Stomach (tissue), 4 donors: ENCODE measurements around the gene FAM228B.

Experiments
- CTCF ChIP-seq, 7 experiments: fragments of 450-650 bp in 4 of 7; fragments of 200-600 bp in 3 of 7; sonication (generic) in 3 of 7; IDR thresholded peaks; one replicate each; pipeline ENCODE4 v1.5.1; 2016 to 2019; ENCODE audit warnings: antibody characterized with exemption in 7 of 7, control low read depth in 2 of 7, mild to moderate bottlenecking in 1 of 7
- EP300 ChIP-seq: sonication (generic); formaldehyde crosslinking; IDR thresholded peaks from one replicate; pipeline ENCODE4 v1.6.1; 2017; ENCODE audit warnings: antibody characterized with exemption
- POLR2A ChIP-seq, 4 donors: fragments of 450-650 bp; IDR thresholded peaks; one replicate each; pipeline ENCODE4 v1.6.1; 2016; ENCODE audit warnings: antibody characterized with exemption in 4 of 4, control low read depth in 2 of 4, mild to moderate bottlenecking in 1 of 4, moderate library complexity in 1 of 4
- POLR2AphosphoS5 ChIP-seq, 3 donors: sonication (generic); formaldehyde crosslinking; IDR thresholded peaks; one replicate each; pipeline ENCODE4 v1.6.1; 2016; ENCODE audit warnings: antibody characterized with exemption in 3 of 3

- TF ChIP-seq POLR2AphosphoS5 (IDR thresholded peaks at IDR 0.05) (no peak), CTCF (IDR thresholded peaks at IDR 0.05) (no peak), EP300 (no peak), POLR2A (IDR thresholded peaks at IDR 0.05) (no peak)
These were observed 52.4 kb downstream of the FAM228B start for GRCh38 chr2:24175631-24176187.
